ENCODE measurements around the gene SHCBP1L.

DNA sequence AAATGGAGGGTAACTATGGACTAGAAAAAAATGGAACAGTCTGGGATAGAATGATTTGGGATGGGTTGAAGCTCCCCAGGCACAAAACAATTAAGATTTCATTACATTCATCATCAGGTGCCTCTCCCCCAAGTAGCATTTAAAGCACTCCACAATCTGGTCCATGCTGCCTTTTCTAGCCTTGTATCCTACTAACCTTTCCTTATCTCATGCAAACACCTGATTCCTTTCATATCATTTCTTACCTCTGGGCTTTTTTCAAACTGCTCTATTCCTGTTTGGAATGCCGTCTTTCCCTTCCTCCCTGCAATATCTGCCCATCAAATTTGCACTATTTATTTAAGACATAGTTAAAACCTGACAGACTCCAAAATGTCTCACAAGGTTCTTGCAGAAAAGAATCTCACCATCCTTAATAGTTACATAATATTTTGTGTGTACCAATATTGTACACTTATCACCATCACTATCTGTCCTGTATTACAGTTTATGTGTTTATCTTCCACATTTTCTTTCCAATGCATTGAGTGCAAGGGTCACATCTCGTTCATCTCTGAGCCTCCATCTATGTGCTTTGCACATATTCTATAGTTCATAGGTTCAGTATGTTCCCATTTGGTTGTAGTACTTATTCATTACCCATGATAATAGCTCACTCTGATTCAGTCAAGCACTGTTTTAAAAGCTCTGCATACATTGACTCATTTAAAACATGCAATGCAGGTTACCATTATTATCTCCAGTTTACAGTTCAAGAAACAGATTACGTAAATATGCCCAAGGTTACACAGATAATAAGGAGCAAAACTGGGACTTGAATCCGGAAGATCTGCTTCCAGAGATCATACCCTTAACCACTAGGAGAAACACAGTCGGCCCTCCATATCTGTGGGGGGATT, 16.1 kb upstream of the SHCBP1L start:
- TF ChIP-seq, protein P1, sequence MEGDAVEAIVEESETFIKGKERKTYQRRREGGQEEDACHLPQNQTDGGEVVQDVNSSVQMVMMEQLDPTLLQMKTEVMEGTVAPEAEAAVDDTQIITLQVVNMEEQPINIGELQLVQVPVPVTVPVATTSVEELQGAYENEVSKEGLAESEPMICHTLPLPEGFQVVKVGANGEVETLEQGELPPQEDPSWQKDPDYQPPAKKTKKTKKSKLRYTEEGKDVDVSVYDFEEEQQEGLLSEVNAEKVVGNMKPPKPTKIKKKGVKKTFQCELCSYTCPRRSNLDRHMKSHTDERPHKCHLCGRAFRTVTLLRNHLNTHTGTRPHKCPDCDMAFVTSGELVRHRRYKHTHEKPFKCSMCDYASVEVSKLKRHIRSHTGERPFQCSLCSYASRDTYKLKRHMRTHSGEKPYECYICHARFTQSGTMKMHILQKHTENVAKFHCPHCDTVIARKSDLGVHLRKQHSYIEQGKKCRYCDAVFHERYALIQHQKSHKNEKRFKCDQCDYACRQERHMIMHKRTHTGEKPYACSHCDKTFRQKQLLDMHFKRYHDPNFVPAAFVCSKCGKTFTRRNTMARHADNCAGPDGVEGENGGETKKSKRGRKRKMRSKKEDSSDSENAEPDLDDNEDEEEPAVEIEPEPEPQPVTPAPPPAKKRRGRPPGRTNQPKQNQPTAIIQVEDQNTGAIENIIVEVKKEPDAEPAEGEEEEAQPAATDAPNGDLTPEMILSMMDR (IDR thresholded peaks at IDR 0.05; ENCODE audit: low read length), result no peak
- no peak for TF ChIP-seq EZH2phosphoT487 (IDR thresholded peaks at IDR 0.05; ENCODE audit: low read length)
- TF ChIP-seq EZH2 (optimal IDR thresholded peaks at IDR 0.05; ENCODE audit: low read depth, low read length), result no peak

All from MM.1S (cell line).